OCI-LY3 (cell line): Measurements from ENCODE around the gene HKDC1.

Source experiments
- EZH2phosphoT487 ChIP-seq: fragments of 200-600 bp; shearing (Covaris generic); IDR thresholded peaks from 2 replicates; pipeline ENCODE4 v1.6.1; 2018; ENCODE audit warnings: antibody characterized with exemption, mixed run types, low read depth
- TF ChIP-seq, protein P1 (sequence below): fragments of 200-600, 300-600 bp; sonication (generic); IDR thresholded peaks from 2 replicates; pipeline ENCODE4 v1.5.1; 2014; ENCODE audit warnings: antibody characterized with exemption, low read length, low read depth

DNA sequence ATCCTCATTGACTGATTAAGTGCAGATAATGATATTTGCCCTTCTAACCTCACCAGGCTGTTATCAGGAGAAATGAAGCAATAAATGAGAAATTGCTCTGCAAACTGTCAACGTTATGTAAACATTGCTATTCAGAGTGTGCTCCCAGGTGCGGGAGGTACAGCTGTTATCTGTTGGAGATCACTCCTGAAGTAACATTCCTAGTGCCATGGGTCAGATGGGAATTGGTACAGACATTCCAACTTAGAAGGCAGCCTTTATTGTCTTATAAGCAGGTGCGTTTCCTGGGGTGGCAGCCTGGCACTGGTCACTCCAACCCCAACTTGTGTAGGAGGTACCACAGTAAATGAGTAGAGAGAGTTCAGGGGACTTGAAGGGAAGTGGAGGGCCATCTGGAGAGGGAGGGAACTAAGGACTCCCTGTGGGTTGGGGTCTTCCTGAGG lies 95.0 kb downstream of the HKDC1 start:
- TF ChIP-seq, protein P1, sequence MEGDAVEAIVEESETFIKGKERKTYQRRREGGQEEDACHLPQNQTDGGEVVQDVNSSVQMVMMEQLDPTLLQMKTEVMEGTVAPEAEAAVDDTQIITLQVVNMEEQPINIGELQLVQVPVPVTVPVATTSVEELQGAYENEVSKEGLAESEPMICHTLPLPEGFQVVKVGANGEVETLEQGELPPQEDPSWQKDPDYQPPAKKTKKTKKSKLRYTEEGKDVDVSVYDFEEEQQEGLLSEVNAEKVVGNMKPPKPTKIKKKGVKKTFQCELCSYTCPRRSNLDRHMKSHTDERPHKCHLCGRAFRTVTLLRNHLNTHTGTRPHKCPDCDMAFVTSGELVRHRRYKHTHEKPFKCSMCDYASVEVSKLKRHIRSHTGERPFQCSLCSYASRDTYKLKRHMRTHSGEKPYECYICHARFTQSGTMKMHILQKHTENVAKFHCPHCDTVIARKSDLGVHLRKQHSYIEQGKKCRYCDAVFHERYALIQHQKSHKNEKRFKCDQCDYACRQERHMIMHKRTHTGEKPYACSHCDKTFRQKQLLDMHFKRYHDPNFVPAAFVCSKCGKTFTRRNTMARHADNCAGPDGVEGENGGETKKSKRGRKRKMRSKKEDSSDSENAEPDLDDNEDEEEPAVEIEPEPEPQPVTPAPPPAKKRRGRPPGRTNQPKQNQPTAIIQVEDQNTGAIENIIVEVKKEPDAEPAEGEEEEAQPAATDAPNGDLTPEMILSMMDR = no peak
- TF ChIP-seq EZH2phosphoT487 = no peak
